ENCODE data around the gene PACC1. TPM values are rescaled to one million over a fixed set of nuclear protein-coding genes. Genes with fewer than 3 reads are reported as not detected.

PACC1 gene
- polyA plus RNA-seq, 1 donor: 4.6 TPM

DNA sequence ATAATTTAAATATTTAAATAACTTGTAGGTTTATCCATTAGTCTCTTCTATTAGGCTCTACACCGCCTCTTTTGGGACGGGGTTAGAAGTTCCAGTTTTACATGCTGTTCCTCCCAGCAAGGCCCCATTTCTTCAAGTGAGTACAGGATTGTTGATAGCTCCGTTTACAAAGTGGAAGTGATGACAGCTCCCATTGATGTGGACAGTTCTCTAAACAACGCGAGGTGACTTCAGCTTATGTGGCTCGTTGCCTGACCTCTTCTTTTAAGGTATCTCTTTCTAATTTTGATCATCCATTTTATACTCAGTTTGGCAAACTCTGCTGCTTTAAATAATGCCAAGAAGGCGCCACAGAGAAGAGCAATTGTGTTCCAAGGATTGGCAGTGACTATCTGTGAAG is 49.7 kb downstream of the PACC1 start:
- Histone ChIP-seq H3K36me3 (ENCODE audit: control insufficient read depth, insufficient read depth, low read length) (peaks cover 39% of the 10 kb centered on the region), H3K9me3 (ENCODE audit: control insufficient read depth, low read depth, low read length) (peaks cover 8% of the 10 kb centered on the region), H3K4me1 (ENCODE audit: control insufficient read depth, insufficient read depth, low read length) (no peaks in the 10 kb centered on the region), H3K4me3 (ENCODE audit: low read length) (no peak overlapping the region), H3K27ac (ENCODE audit: low read length) (no peak overlapping the region), H3K27me3 (ENCODE audit: control insufficient read depth, insufficient read depth, low read length) (no peaks in the 10 kb centered on the region)
- no peak for DNase-seq
- 95% methylated on average over 2 of the region's 7 CpGs for WGBS (ENCODE audit: insufficient coverage, low lambda C conversion rate)

DNA sequence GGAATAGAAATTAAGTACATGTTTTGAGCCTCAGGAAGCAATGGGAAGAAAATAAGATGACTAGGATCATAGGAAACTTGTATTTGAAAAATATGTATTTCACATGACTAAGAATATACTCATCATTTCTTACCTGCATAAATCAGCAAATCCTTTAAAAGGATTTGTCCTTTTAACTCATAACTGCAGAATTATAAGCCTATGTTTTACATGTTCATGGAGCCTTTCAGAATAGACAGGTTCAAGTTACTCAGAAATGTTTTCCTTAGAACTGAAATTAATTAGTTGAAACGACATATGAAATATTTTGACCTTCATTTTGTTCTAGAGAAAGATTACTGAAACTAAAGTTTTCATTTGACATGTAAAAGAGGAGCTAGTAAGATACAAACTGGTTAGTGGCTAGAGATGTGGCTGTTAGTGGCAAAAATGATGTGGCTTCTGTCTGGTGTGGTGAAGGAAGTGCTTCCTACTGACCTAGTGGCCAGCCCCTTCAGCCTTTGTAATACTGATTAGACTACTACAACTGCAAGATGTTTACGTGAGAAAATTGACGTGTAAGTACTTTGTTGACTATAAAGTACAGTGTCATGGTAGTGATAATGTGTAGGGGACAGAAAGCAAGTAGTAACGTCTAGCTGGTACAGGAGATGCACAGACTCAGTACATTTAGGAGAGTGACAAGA is 54.7 kb downstream of the PACC1 start:
- no peak overlapping the region for H3K4me3 ChIP-seq (ENCODE audit: low read length)
- H3K36me3 ChIP-seq (ENCODE audit: control insufficient read depth, insufficient read depth, low read length): peaks cover 42% of the 10 kb centered on the region
- WGBS (ENCODE audit: insufficient coverage, low lambda C conversion rate): 74% methylated on average over 4 of the region's 4 CpGs
- H3K9me3 ChIP-seq (ENCODE audit: control insufficient read depth, low read depth, low read length): no peaks in the 10 kb centered on the region
- no peak for DNase-seq
- no peaks in the 10 kb centered on the region for H3K27me3 ChIP-seq (ENCODE audit: control insufficient read depth, insufficient read depth, low read length)
- H3K27ac ChIP-seq (ENCODE audit: low read length): no peak overlapping the region
- no peaks in the 10 kb centered on the region for H3K4me1 ChIP-seq (ENCODE audit: control insufficient read depth, insufficient read depth, low read length)

DNA sequence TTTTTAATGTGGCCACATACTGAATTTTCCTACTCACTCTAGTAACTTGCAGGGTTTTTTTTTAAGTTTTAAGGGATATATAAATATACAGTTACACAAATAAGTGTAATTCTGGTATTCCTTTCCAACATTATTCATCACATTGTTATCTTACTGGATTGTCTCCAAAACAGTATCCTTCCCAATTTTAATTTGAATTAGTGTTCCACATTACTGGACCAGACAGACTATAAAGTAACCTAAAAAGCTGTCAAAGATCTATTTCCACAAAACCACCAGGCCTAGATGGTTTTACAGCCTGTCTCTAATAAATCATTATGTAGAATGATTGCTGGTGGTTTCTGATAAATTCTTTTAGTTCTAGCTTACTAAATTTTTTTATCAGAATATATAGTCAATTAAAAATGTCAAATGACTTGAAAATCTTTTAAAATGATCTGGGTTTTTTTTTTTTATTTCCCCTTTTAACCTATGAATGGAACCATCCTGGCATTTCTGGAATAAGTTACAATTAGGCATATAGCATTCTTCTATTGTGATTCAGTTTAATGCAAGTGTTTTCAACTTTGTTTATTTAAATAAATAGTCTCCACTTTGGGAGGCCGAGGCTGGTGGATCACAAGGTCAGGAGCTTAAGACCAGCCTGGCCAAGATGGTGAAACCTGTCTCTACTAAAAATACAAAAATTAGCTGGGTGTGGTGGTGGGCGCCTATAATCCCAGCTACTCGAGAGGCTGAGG is 59.3 kb downstream of the PACC1 start:
- Histone ChIP-seq H3K27ac (ENCODE audit: low read length) (no peak overlapping the region), H3K4me3 (ENCODE audit: low read length) (no peak overlapping the region), H3K27me3 (ENCODE audit: control insufficient read depth, insufficient read depth, low read length) (no peaks in the 10 kb centered on the region), H3K9me3 (ENCODE audit: control insufficient read depth, low read depth, low read length) (no peaks in the 10 kb centered on the region), H3K36me3 (ENCODE audit: control insufficient read depth, insufficient read depth, low read length) (peaks cover 42% of the 10 kb centered on the region), H3K4me1 (ENCODE audit: control insufficient read depth, insufficient read depth, low read length) (no peaks in the 10 kb centered on the region)
- 83% methylated on average over 1 of the region's 3 CpGs for WGBS (ENCODE audit: insufficient coverage, low lambda C conversion rate)
- no peak for DNase-seq

- Histone ChIP-seq H3K27me3 (ENCODE audit: control insufficient read depth, insufficient read depth, low read length) (no peaks in the 10 kb centered on the region), H3K4me3 (ENCODE audit: low read length) (no peak overlapping the region), H3K36me3 (ENCODE audit: control insufficient read depth, insufficient read depth, low read length) (peaks cover 38% of the 10 kb centered on the region), H3K4me1 (ENCODE audit: control insufficient read depth, insufficient read depth, low read length) (no peaks in the 10 kb centered on the region), H3K9me3 (ENCODE audit: control insufficient read depth, low read depth, low read length) (no peaks in the 10 kb centered on the region), H3K27ac (ENCODE audit: low read length) (no peak overlapping the region)
- no CpG with 5 or more reads among the region's 3 CpGs for WGBS (ENCODE audit: insufficient coverage, low lambda C conversion rate)
- no peak for DNase-seq
Observed at GRCh38 chr1:212354464-212354863, 60.2 kb downstream of the PACC1 start.

DNA sequence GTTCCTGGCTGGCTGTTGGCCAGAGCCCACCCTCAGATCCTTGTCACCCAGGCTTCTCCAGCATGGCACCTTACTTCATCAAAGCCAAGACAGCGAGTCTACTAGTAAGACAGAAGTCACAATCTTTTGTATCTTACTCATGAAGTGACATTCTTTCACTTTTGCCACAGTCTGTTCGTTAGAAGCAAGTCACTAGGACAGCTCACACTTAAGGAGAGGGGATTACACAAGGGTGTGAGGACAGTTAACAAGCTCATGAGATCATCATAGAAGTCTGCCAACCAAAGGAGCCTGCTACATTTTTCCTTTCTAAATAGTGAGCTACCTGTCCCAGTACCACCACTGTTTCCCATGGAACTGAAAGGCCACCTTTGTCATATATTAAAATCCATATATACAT is 61.5 kb downstream of the PACC1 start:
- peaks cover 30% of the 10 kb centered on the region for H3K36me3 ChIP-seq (ENCODE audit: control insufficient read depth, insufficient read depth, low read length)
- DNase-seq: no peak
- WGBS (ENCODE audit: insufficient coverage, low lambda C conversion rate): no CpG with 5 or more reads among the region's 2 CpGs

GRCh38 chr1:212351588-212352362 is 62.9 kb downstream of the PACC1 start:
- DNase-seq: no peak
- Histone ChIP-seq H3K27me3 (ENCODE audit: control insufficient read depth, insufficient read depth, low read length) (no peaks in the 10 kb centered on the region), H3K4me1 (ENCODE audit: control insufficient read depth, insufficient read depth, low read length) (no peaks in the 10 kb centered on the region), H3K4me3 (ENCODE audit: low read length) (no peak overlapping the region), H3K27ac (ENCODE audit: low read length) (no peak overlapping the region), H3K9me3 (ENCODE audit: control insufficient read depth, low read depth, low read length) (no peaks in the 10 kb centered on the region), H3K36me3 (ENCODE audit: control insufficient read depth, insufficient read depth, low read length) (peaks cover 28% of the 10 kb centered on the region)
- 96% methylated on average over 3 of the region's 10 CpGs for WGBS (ENCODE audit: insufficient coverage, low lambda C conversion rate)

More for the DNA sequence above, 61.5 kb downstream of the PACC1 start:
- no peaks in the 10 kb centered on the region for H3K9me3 ChIP-seq (ENCODE audit: control insufficient read depth, low read depth, low read length)
- no peaks in the 10 kb centered on the region for H3K4me1 ChIP-seq (ENCODE audit: control insufficient read depth, insufficient read depth, low read length)
- H3K27me3 ChIP-seq (ENCODE audit: control insufficient read depth, insufficient read depth, low read length): no peaks in the 10 kb centered on the region
- no peak overlapping the region for H3K27ac ChIP-seq (ENCODE audit: low read length)
- no peak overlapping the region for H3K4me3 ChIP-seq (ENCODE audit: low read length)

DNA sequence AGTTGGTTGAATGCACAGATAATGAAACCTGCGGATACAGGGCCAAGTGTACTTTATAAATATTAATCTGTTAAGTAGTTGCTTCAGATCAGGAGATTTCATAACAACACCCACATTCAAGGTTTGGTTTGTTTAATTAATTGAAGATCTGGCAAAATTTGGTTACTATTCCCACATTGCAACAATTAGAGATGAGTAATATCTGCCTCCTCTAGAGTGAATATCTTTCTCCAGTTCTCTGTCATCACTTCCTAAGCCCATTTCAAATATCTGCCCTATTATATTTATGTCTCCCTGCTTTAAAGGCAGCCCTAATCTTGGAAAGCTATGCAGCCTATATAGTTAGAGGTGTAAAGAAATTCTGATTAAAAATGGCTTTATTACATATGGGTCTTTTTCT is 68.1 kb downstream of the PACC1 start:
- DNase-seq: no peak
- no peaks in the 10 kb centered on the region for H3K9me3 ChIP-seq (ENCODE audit: control insufficient read depth, low read depth, low read length)
- H3K27me3 ChIP-seq (ENCODE audit: control insufficient read depth, insufficient read depth, low read length): no peaks in the 10 kb centered on the region
- no peak overlapping the region for H3K4me3 ChIP-seq (ENCODE audit: low read length)
- H3K27ac ChIP-seq (ENCODE audit: low read length): no peak overlapping the region
- H3K4me1 ChIP-seq (ENCODE audit: control insufficient read depth, insufficient read depth, low read length): no peaks in the 10 kb centered on the region
- 100% methylated on average over 1 of the region's 1 CpG for WGBS (ENCODE audit: insufficient coverage, low lambda C conversion rate)
- H3K36me3 ChIP-seq (ENCODE audit: control insufficient read depth, insufficient read depth, low read length): peaks cover 34% of the 10 kb centered on the region

DNA sequence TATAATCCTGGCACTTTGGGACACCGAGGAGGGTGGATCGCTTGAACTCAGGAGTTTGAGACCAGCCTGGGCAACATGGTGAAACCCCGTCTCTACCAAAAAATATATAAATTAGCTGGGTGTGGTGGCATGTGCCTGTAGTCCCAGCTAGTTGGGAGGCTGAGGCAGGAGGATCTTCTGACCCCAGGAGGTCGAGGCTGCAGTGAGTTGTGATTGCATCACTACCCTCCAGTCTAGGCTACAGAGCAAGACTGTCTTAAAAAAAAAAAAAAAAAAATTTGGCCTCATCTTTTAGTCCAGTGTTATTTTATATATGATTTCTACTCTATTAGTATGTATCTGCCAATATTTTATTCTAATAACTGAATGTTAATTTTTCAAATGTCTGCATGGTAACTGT is 69.8 kb downstream of the PACC1 start:
- no peak overlapping the region for H3K4me3 ChIP-seq (ENCODE audit: low read length)
- no peaks in the 10 kb centered on the region for H3K4me1 ChIP-seq (ENCODE audit: control insufficient read depth, insufficient read depth, low read length)
- no peaks in the 10 kb centered on the region for H3K9me3 ChIP-seq (ENCODE audit: control insufficient read depth, low read depth, low read length)
- no CpG with 5 or more reads among the region's 4 CpGs for WGBS (ENCODE audit: insufficient coverage, low lambda C conversion rate)
- H3K36me3 ChIP-seq (ENCODE audit: control insufficient read depth, insufficient read depth, low read length): peaks cover 29% of the 10 kb centered on the region
- no peak for DNase-seq
- H3K27me3 ChIP-seq (ENCODE audit: control insufficient read depth, insufficient read depth, low read length): no peaks in the 10 kb centered on the region
- H3K27ac ChIP-seq (ENCODE audit: low read length): no peak overlapping the region

DNA sequence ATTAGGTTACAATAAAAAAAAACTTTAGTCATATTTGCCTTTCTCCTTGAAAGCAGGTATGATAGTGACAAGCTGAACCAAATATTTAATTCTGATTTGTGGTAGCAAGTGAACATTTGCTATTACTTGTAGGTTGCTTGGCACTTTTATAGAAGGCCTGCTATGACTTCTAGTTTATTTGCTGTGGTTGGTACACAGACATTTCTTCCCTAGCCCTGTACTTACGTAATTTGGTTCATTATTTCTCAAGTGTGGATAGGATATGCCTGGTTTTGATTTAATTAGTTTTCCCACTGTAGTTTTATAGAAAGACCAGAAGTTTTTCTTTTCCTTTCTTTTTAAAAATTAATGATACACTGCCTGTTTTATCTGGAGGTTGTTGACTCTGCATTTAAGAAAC is 73.6 kb downstream of the PACC1 start:
- WGBS (ENCODE audit: insufficient coverage, low lambda C conversion rate): 100% methylated on average over 1 of the region's 1 CpG
- H3K27ac ChIP-seq (ENCODE audit: low read length): no peak overlapping the region
- no peaks in the 10 kb centered on the region for H3K9me3 ChIP-seq (ENCODE audit: control insufficient read depth, low read depth, low read length)
- H3K36me3 ChIP-seq (ENCODE audit: control insufficient read depth, insufficient read depth, low read length): peaks cover 25% of the 10 kb centered on the region
- no peak for DNase-seq
- no peak overlapping the region for H3K4me3 ChIP-seq (ENCODE audit: low read length)
- no peaks in the 10 kb centered on the region for H3K27me3 ChIP-seq (ENCODE audit: control insufficient read depth, insufficient read depth, low read length)
- H3K4me1 ChIP-seq (ENCODE audit: control insufficient read depth, insufficient read depth, low read length): no peaks in the 10 kb centered on the region

DNA sequence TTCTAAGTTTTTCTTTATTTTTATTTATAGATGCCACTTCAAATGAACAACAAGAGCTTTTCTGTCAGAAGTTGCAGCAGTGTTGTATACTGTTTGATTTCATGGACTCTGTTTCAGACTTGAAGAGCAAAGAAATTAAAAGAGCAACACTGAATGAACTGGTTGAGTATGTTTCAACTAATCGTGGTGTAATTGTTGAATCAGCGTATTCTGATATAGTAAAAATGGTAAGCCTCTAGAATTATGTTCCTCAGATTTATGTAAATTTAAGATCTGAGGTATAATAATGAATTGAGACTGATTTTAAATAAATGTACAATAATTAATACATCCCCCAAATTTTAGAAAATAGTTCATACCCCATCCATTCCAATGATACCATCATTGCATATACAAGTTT is 85.6 kb downstream of the PACC1 start:
- no CpG with 5 or more reads among the region's 2 CpGs for WGBS (ENCODE audit: insufficient coverage, low lambda C conversion rate)
- Histone ChIP-seq H3K9me3 (ENCODE audit: control insufficient read depth, low read depth, low read length) (no peaks in the 10 kb centered on the region), H3K36me3 (ENCODE audit: control insufficient read depth, insufficient read depth, low read length) (peaks cover 17% of the 10 kb centered on the region), H3K27ac (ENCODE audit: low read length) (no peak overlapping the region), H3K4me3 (ENCODE audit: low read length) (no peak overlapping the region), H3K4me1 (ENCODE audit: control insufficient read depth, insufficient read depth, low read length) (no peaks in the 10 kb centered on the region), H3K27me3 (ENCODE audit: control insufficient read depth, insufficient read depth, low read length) (no peaks in the 10 kb centered on the region)
- no peak for DNase-seq
